BE2C (cell line): ENCODE measurements around the gene IRGC.

Source experiments
- DNase-seq: peaks from one replicate; pipeline ENCODE4 v3.0.0-alpha.2; 2020
- H3K27me3 ChIP-seq: fragments of 250-450 bp; sonication (Bioruptor Pico); 2 replicates; pipeline ENCODE4 v1.5.1; 2020; ENCODE audit warnings: mild to moderate bottlenecking
- H3K36me3 ChIP-seq: fragments of 250-450 bp; sonication (Bioruptor Pico); 2 replicates; pipeline ENCODE4 v1.5.1; 2020; ENCODE audit warnings: mild to moderate bottlenecking
- H3K4me1 ChIP-seq: fragments of 250-450 bp; sonication (Bioruptor Pico); 2 replicates; pipeline ENCODE4 v1.5.1; 2020
- H3K4me3 ChIP-seq: 2 replicates; pipeline ENCODE4 v1.5.1; 2011; ENCODE audit warnings: low read depth, low read length
- H3K9me3 ChIP-seq: fragments of 250-450 bp; sonication (Bioruptor Pico); 2 replicates; pipeline ENCODE4 v1.5.1; 2020
- TF ChIP-seq, protein P1 (sequence below): IDR thresholded peaks from 2 replicates; pipeline ENCODE4 v1.5.1; 2012; ENCODE audit warnings: mild to moderate bottlenecking, low read depth, low read length

Gene IRGC

DNA sequence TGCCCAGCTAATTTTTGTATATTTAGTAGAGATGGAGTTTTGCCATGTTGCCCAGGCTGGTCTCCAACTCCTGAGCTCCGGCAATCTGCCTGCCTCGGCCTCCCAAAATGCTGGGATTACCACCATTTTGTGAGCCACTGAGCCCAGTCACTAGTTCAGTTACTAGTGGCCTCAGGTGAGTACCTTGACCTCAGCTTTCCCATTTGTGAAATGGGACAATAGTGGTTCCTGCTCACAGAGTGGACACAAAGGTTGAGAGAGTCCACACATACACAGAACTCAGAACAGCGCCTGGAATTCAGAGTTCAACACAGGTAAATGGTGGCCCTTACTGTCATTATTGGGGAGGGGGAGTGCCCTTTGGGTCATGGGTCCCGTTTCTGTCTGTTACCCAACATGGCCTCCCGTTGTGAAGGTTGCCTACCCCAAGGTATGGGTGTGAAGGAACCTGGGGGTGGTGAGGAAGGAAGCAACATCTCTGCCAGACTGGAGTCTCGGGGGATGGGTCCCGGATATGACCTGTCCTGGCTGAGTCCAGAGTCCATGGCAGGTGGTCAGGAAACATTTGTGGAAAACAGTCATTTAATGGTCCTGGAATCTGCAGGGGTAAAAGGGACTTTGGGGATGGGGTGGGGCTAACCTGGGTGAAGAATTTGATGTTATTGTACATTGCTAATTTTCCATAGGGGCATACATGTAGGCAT is 11.7 kb upstream of the IRGC start:
- Histone ChIP-seq H3K4me3 (no peak overlapping the region), H3K36me3 (no peaks in the 10 kb centered on the region), H3K4me1 (no peaks in the 10 kb centered on the region), H3K27me3 (peaks cover 12% of the 10 kb centered on the region), H3K9me3 (no peaks in the 10 kb centered on the region)
- TF ChIP-seq, protein P1, sequence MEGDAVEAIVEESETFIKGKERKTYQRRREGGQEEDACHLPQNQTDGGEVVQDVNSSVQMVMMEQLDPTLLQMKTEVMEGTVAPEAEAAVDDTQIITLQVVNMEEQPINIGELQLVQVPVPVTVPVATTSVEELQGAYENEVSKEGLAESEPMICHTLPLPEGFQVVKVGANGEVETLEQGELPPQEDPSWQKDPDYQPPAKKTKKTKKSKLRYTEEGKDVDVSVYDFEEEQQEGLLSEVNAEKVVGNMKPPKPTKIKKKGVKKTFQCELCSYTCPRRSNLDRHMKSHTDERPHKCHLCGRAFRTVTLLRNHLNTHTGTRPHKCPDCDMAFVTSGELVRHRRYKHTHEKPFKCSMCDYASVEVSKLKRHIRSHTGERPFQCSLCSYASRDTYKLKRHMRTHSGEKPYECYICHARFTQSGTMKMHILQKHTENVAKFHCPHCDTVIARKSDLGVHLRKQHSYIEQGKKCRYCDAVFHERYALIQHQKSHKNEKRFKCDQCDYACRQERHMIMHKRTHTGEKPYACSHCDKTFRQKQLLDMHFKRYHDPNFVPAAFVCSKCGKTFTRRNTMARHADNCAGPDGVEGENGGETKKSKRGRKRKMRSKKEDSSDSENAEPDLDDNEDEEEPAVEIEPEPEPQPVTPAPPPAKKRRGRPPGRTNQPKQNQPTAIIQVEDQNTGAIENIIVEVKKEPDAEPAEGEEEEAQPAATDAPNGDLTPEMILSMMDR = no peak
- no peak for DNase-seq

DNA sequence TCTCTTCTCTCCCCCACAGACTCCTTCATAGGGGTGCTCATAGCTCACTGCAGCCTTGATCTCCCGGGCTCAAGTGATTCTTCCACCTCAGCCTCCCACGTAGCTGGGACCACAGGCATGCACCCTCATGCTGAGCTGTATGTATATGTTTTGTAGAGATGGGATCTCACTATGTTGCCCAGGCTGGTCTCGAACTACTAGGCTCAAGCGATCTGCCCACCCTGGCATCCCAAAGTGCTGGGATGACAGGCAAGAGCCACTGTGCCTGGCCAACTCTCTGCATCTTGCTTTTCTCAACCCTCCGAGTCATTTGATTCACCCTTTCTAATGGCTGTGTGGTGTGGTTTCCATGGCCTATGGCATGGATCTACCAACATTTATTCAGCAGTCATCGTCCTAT is 10.1 kb upstream of the IRGC start:
- no peaks in the 10 kb centered on the region for H3K9me3 ChIP-seq
- H3K36me3 ChIP-seq = no peaks in the 10 kb centered on the region
- no peaks in the 10 kb centered on the region; the same call in 1 of the 2 replicates for H3K27me3 ChIP-seq
- TF ChIP-seq, protein P1 = no peak
- DNase-seq = no peak
- H3K4me1 ChIP-seq = no peaks in the 10 kb centered on the region
- H3K4me3 ChIP-seq = no peak overlapping the region

DNA sequence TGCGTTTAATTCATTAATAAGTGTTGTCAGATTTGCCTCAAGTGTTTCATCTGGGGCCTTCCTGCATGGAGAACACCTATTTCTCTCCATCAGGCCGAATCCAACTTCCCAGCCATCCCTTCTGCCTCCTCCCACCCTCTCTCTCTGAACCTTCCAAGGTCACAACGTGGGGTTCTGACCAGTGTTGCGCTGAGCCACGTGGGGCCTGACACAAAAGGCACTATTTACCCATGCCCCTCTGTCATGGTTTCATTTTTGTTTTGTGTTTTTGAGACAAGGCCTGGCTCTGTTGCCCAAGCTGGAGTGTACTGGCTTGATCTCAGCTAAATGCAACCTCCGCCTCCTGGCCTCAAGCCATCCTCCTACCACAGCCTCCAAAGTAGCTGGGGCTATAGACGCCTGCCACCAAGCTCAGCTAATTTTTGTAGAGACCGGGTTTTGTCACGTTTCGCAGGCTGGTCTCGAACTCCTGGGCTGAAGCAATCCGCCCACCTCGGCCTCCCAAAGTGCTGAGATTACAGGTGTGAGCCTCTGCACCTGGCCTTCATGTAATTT is 8.6 kb upstream of the IRGC start:
- Histone ChIP-seq H3K36me3 (no peaks in the 10 kb centered on the region), H3K4me3 (no peak overlapping the region), H3K27me3 (no peaks in the 10 kb centered on the region), H3K4me1 (no peaks in the 10 kb centered on the region), H3K9me3 (no peaks in the 10 kb centered on the region)
- TF ChIP-seq, protein P1 = no peak
- DNase-seq = no peak

DNA sequence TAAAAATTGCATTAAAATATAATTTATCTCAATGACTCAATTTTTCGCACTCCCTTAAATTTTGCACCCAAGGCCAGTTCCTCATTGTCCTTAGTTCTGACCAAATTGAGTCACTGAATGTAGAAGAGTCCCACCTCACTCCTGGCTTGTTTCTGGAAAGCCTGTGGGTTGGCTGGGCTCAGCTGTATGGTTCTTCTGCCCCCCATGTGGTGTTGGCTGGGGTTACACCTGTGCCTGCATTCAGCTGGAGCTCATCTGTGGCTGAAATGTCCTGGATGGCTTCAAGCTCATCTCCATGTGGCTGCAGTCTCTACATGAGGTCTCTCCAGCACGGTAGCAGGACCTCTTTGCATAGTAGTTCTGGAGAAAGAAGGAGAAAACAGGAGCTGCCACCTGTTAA is 7.2 kb upstream of the IRGC start:
- Histone ChIP-seq H3K36me3 (no peaks in the 10 kb centered on the region), H3K27me3 (no peaks in the 10 kb centered on the region), H3K4me3 (no peak overlapping the region), H3K4me1 (no peaks in the 10 kb centered on the region), H3K9me3 (no peaks in the 10 kb centered on the region)
- DNase-seq = no peak
- TF ChIP-seq, protein P1 = no peak

DNA sequence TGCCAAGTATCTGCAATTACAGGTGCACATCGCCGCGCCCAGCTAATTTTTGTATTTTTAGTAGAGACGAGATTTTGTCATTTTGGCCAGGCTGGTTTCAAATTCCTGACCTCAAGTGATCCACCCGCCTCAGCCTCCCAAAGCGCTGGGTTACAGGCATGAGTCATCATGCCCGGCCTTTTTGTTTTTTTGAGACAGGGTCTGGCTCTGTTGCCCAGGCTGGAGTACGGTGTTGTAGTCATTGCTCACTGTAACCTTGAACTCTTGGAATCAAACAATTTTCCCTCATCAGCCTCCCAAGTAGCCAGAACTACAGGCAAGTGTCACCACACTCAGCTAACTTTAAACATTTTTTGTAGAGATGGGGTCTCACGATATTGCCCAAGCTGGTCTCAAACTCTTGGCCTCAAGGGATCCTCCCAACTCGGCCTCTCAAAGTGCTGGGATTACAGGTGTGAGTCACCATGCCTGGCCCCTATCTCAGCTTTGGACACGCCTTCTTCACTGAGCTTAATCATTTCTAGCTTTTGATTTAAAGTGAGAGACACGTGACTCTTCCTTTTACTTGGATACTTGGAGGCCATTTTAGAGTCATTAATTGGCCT is 4.0 kb upstream of the IRGC start:
- TF ChIP-seq, protein P1 = no peak
- H3K36me3 ChIP-seq = no peaks in the 10 kb centered on the region
- H3K4me1 ChIP-seq = no peaks in the 10 kb centered on the region
- no peaks in the 10 kb centered on the region for H3K9me3 ChIP-seq
- H3K4me3 ChIP-seq = no peak overlapping the region
- no peaks in the 10 kb centered on the region for H3K27me3 ChIP-seq
- DNase-seq = no peak

DNA sequence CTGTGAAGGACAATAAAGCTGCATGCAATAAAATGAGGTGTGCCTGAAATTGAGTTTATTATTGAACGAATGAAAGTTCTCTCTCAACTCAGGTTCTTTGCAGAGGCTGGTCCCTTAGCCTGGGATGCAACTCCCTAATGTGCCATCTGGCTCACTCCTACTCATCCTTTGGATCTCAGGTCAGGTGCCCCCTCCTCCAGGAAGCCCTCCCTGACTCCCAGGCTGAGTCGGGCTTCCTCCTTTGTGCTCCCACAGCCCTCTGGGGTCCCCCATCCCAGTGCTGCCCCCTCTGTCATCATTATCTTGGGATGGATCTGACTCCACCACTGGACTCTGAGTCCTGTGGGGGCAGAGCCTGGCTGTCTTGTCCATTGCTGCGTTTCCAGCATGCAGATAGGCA is 2.7 kb upstream of the IRGC start:
- no peak for DNase-seq
- TF ChIP-seq, protein P1 = no peak
- no peaks in the 10 kb centered on the region for H3K4me1 ChIP-seq
- no peaks in the 10 kb centered on the region for H3K36me3 ChIP-seq
- H3K27me3 ChIP-seq = no peaks in the 10 kb centered on the region
- H3K9me3 ChIP-seq = no peaks in the 10 kb centered on the region
- no peak overlapping the region for H3K4me3 ChIP-seq
